HG02588 (cell line): Measurements from ENCODE around the gene CTF1.
"Not testable (repeated sequence)": the region's sequence is repeated elsewhere in the genome, so short reads cannot be mapped to it uniquely, and the experiment has no call there.

Experiments
- ATAC-seq: cut with Tn5 transposase; IDR thresholded peaks from one replicate; pipeline ENCODE4 v1.9.1; 2021; ENCODE audit warnings: mild to moderate bottlenecking, moderate library complexity; ENCODE audit not compliant: unreplicated experiment

The CTF1 gene

DNA sequence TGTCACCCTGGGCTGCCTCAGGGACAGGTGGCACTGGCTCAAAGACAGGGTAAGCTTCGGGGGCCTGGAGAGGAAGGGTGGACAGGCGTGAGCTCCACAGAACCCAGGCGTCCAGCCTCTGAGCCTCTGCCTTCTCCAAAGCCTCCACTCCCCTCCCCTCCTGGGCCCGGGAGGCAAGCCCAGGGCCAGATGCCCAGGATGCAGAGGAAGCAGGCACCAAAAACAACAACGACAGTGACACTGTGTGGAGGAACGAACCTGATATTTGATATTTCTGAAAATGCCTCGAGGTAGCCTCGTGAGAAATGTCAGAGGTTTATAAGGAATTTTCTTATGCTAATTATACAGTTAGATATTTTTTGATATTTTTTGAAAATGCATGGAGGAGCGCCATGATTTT is 8.5 kb upstream of the CTF1 start:
- no peak for ATAC-seq

- ATAC-seq = no peak
Observed at GRCh38 chr16:30888856-30889499, 7.4 kb upstream of the CTF1 start.

DNA sequence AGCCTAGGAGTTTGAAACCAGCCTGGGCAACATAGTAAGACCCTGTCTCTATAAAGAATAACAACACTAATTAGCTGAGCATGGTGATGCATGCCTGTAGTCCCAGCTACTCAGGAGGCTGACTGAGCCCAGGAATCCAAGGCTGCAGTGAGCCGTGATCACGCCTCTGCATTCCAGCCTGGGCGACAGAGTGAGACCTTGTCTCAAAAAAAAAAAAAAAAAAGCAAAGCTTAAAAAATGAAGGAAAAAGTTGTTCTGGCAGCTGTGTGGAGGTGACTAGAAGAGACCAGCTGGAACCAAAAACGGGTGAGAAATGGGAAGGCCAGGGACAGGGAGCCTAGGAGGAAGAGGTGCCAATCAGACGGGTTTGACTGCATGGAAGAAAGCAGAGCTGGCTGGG is 6.7 kb upstream of the CTF1 start:
- ATAC-seq = no peak

DNA sequence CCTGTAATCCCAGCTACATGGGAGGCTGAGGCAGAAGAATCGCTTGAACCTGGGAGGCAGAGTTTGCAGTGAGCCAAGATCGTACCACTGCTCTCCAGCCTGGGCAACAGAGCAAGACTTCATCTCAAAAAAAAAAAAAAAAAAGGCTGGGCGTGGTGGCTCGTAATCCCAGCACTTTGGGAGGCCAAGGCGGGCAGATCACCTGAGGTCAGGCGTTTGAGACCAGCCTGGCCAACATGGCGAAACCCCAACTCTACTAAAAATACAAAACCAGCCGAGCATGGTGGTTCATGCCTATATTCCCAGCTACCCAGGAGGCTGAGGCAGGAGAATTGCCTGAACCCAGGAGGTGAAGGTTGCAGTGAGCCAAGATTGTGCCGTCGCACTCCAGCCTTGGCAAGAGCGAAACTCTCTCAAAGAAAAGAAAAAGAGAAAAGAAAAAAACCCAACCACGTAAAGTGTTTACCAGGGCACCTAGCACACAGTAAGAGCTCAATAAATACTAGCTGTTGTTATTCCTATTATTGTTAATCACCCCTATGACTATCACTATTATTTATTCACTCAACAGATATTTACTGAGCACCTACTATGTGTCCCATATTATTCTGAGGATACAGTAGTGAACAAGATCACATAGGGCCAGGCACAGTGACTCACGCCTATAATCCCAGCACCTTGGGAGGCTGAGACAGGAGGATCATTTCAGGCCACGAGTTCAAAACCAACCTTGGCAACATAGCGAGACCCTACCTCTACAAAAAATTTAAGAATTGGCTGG is 5.2 kb upstream of the CTF1 start:
- ATAC-seq = not testable (repeated sequence)

GRCh38 chr16:30892670-30893416 is 3.6 kb upstream of the CTF1 start:
- ATAC-seq = no peak

- peak; percentile 1 for ATAC-seq
Observed at GRCh38 chr16:30893417-30893743, 3.0 kb upstream of the CTF1 start.

DNA sequence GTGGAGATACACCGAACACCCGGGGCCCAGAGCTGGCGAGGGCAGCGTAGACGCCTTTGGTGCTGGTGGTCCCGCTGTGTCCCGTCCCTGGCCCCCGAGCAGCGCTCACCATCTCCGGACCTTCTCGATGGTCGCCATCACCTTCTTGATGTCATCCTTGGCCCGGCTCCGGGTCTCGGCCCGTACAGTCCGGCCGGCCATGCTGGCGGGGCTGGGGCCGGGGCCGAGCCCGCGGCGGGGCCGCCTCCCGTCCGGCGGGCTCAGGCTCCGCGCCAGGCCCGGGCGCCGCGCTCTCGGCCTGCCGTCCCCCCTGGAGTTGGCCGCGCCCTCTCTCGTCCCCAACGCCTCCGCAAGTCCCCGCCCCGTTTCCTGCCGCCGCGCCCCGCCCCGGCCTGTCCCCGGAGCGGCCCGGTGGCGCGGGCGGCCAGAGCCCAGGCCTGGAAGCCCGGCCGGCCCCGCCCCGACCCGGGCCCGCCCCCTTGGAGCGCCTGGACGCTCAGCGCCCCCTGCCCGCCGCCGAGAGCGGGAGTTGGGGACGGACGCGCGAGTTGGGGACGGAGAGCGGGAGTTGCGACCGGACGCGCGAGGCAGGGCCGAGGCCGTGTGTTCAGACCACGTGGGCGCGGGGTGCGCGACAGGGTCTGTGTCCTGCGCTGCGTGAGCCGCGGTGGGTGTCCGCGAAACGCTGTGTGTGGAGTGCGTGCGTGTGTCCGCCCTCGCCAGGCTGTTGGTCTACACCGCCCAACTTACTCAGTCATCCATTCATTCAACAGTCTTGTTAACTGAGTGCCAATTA is 2.5 kb upstream of the CTF1 start, which contains the start of gene BCL7C:
Gene BCL7C, minus strand, starts transcription at position 334 of the 796 bp plus-strand sequence. Its CDS starts 133 bp downstream, at position 201.
- peak; percentile 70 for ATAC-seq

GRCh38 chr16:30894540-30895368 is 1.7 kb upstream of the CTF1 start:
- ATAC-seq = no peak

DNA sequence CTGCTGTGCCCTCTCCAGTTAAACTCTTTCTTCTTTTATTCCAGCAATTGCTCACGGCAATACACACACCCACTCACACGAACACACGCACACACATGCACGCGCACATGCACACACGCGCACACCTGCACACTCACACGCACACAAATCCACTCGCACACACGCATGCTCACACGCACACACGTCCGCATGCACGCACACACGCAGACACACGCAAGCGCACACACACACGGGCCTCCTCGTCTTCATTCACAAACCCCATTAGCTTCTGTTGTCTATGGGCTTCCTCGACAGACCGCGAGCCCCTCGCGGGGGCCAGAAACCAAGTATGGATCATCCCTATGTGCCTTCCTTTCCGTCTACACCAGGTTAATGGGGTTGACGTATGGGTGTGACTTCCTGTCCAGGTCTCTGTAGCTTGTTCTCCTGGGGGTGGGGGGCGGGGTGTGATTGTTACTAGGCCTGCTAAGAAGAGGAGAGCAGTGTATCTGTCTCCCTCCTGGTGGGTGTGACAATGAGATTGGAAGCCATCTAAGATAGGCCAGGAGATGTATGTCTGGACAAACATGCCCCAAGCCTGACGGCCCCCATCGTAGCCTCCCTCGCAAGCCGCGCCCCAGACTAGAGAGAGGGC is 670 bp upstream of the CTF1 start:
- no peak for ATAC-seq

- peak; percentile 27 for ATAC-seq
Observed at GRCh38 chr16:30896889-30897733, 697 bp downstream of the CTF1 start.

- no peak for ATAC-seq
Observed at GRCh38 chr16:30899794-30900193, 3.4 kb downstream of the CTF1 start.

- no peak for ATAC-seq
Observed at GRCh38 chr16:30900588-30900987, 4.2 kb downstream of the CTF1 start.

- ATAC-seq = no peak
Observed at GRCh38 chr16:30901201-30902028, 5.0 kb downstream of the CTF1 start.

- ATAC-seq = peak; percentile 64
Observed at GRCh38 chr16:30902029-30902972, 5.9 kb downstream of the CTF1 start.

DNA sequence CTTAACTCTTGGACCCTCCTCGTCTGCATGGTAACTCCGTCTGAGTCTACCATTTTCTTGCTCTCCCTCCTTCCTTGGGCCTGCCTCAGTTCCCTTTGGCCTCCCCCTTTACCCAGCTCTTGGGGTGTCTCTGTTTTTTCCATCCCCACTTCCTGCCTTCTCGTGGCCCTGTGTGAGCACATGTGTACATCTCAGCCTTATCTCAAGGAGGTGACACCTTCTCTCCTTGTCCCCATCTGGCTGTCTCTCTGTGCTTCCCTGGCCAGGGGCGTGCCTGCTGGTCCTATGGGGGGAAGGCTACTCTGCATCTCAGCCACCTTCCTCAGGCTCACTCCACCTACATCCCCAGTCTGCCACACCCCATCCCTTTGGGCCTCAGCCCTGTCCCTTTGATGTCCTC is 6.6 kb downstream of the CTF1 start:
- no peak for ATAC-seq

DNA sequence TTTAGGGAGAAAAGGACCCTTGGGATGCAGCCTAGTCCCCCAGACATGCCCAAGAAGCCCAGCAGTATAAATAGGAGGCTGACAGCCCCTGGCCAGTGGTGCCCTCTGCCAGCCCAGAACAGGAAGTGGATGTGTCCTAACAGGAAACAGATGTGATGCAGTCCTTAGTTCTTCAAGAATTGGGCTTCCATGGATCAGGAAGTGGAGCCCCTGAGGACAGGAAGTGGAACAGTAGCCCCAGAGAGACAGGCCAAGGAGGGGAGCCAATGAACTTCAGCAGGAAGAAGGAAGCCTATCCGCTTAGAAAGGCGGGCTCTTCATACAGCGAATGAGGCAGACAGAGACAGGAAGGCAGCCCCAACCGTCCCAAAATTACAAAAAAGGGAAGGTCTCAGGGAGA is 7.2 kb downstream of the CTF1 start:
- ATAC-seq = no peak
